Activated CD8-positive, alpha-beta memory T cell treated with anti-CD3 and anti-CD28 coated beads, Interleukin-2, amount 50 U/mL, for 4 hours (primary cell): ENCODE results near the gene CEACAM3.
A peak's percentile ranks its signal among the peaks of the same experiment; 100 is the strongest.
"Not testable (repeated sequence)": the region's sequence is repeated elsewhere in the genome, so short reads cannot be mapped to it uniquely, and the experiment has no call there.

Experiments used
- DNase-seq: peaks from one replicate; pipeline ENCODE4 v3.0.0-alpha.2; 2020

The CEACAM3 gene

DNA sequence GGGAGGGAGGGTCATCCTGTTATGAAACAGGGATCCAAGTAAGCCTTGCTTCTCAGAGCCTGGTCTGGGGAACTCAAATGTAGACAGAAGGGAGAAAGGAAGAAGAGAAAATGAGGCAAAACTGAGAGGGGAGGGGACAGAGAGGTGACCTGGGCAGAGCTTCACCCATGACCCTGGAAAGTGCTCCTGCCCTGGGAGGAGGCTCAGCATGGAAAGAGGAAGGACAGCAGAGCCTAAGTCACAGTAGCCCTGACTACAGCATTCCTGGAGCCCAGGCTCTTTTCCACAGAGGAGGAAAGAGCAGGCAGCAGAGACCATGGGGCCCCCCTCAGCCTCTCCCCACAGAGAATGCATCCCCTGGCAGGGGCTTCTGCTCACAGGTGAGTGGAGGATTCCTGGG, at the start of gene CEACAM3:
CEACAM3 (plus strand) TSS at position 226 of the 400 bp plus-strand sequence; CDS start at position 317, 91 bp downstream.
- DNase-seq: no peak

GRCh38 chr19:41746593-41747227, 49.7 kb upstream of the CEACAM3 start:
- peak; percentile 49 for DNase-seq

GRCh38 chr19:41748012-41748411, 48.4 kb upstream of the CEACAM3 start:
- DNase-seq: no peak

- DNase-seq: not testable (repeated sequence)
Observed at GRCh38 chr19:41750248-41751134, 45.9 kb upstream of the CEACAM3 start.

DNA sequence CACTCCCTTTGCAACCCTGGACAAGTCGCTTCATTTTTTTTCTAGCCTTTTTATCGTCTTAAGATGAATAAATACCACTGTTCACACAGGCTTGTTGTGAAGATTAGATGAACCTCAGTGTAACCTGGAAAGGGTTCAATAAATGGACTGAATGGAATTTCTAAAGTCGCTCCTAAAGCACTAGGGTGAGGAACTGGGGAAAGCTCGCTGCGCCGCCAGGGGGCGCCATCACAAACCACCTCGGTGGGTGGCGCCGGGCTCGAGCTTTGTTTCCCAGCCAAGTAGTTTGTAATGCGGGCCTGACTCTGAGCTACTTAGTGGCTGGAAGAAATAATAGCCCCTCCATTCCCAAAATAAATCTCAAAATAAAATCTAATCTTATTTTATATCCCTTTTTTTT, 43.2 kb upstream of the CEACAM3 start:
- DNase-seq: peak; percentile 82

GRCh38 chr19:41753936-41754529, 42.4 kb upstream of the CEACAM3 start:
- peak; percentile 76 for DNase-seq

- no peak for DNase-seq
Observed at GRCh38 chr19:41755328-41755913, 41.0 kb upstream of the CEACAM3 start, which contains the start of gene CEACAM6. Gene CEACAM6, plus strand, starts transcription at chr19:41755530. Its CDS starts 109 bp downstream, at chr19:41755639.

DNA sequence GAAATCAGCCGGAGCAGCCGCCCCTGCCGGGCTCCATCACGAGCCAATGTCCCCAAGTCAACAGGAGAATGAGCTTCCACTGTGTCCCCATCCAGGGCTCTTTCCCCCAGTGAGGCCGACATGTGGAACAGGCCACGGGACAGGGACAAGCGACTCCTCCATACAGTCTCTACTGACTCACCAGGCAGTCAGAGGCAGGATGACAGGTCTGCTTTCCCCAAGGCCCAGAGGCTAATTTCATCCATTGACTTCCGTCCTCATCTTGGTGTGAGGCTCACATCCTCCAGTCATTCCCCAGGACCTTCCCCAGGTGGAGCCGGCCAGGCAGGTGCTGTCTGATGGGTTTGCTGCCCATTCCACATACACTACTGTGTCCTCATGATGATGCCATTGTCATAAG, 37.5 kb upstream of the CEACAM3 start:
- no peak for DNase-seq

GRCh38 chr19:41767115-41767514, 29.3 kb upstream of the CEACAM3 start:
- no peak for DNase-seq

GRCh38 chr19:41768105-41768504, 28.3 kb upstream of the CEACAM3 start:
- not testable (repeated sequence) for DNase-seq

- DNase-seq: no peak
Observed at GRCh38 chr19:41769608-41770007, 26.8 kb upstream of the CEACAM3 start.

DNA sequence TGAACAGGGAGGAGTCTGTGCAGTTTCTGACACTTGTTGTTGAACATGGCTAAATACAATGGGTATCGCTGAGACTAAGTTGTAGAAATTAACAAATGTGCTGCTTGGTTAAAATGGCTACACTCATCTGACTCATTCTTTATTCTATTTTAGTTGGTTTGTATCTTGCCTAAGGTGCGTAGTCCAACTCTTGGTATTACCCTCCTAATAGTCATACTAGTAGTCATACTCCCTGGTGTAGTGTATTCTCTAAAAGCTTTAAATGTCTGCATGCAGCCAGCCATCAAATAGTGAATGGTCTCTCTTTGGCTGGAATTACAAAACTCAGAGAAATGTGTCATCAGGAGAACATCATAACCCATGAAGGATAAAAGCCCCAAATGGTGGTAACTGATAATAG, 25.0 kb upstream of the CEACAM3 start:
- DNase-seq: no peak

- DNase-seq: peak; percentile 43
Observed at GRCh38 chr19:41774515-41774980, 21.8 kb upstream of the CEACAM3 start.

DNA sequence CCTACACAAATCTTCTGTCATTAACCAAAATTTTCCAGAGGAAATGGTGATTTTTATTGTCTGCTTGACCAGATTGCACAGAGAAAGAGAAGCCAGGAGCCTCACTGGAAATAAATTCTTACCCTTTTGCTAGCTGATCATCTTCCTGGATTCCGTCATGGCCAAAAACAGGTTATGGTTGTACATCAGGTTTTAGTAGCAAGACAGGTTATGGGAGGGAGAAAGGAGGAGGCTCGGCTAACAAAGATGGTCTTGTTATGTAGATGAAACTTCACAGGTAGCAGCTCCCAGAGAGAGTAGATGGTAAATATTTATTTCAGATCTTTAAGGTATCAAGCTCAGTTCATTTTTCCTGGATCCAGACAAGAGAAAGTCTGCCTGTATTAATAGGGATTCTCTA, 19.7 kb upstream of the CEACAM3 start:
- DNase-seq: no peak

- no peak for DNase-seq
Observed at GRCh38 chr19:41783612-41784011, 12.8 kb upstream of the CEACAM3 start.

- no peak for DNase-seq
Observed at GRCh38 chr19:41784312-41784711, 12.1 kb upstream of the CEACAM3 start.

DNA sequence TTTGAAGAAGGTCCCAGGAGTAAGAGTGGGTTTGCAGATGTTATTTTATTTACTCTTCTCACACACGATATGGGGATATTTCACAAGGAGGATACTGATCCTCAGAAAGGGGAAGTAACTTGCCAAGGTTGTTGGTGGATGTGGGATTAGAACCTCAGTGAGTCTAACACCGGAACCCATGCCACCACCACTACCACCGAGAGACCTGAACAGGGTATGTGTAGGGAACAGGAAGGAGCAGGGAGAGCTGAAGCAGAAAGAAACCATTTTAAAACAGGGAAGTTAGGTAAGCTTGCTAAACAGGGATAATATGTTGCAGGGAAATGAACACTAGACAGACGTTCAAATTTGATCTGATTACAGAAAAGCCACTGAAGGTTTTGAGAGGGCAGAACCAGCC, 11.6 kb upstream of the CEACAM3 start:
- no peak for DNase-seq

GRCh38 chr19:41785653-41786052, 10.7 kb upstream of the CEACAM3 start:
- DNase-seq: peak; percentile 68

GRCh38 chr19:41787055-41787454, 9.3 kb upstream of the CEACAM3 start:
- DNase-seq: no peak

DNA sequence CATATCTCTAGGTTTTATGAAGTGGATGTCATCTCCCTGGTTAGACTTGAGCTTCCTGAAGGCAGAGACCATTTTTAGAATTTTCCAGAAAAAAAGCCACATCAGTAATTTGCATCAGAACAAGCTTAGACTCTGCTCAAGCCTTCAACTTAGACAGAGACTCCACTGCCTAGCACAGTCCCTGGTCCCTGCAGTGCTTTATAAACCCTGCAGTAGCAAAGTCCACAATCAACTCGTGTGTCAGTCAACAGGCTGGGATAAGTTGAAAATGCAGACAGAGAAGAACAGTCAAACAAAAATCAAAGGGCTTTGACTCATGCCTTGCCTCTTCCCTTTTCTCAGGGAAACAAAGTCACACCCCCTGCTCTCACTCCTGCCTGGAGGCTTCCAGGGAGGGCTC, 7.9 kb upstream of the CEACAM3 start:
- not testable (repeated sequence) for DNase-seq

DNA sequence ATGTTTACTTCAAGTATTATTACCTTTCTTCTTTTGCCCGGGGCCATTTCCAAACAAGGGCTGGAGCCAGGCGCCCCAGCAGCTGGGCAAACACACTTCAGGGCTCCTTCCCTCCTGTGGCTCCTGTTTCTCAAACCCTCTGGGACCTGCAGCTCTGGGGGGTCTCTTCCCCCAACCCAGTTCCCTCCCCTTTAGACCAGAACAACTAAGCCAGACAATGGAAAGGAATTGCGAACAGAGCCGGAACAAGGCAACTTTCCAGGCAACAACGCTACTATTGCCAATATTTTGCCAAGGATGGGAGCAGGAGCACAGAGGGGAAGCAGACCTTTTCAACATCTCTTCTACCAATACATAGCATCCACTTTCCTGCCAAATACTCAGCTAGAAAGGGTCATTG, 7.3 kb upstream of the CEACAM3 start:
- DNase-seq: not testable (repeated sequence)

DNA sequence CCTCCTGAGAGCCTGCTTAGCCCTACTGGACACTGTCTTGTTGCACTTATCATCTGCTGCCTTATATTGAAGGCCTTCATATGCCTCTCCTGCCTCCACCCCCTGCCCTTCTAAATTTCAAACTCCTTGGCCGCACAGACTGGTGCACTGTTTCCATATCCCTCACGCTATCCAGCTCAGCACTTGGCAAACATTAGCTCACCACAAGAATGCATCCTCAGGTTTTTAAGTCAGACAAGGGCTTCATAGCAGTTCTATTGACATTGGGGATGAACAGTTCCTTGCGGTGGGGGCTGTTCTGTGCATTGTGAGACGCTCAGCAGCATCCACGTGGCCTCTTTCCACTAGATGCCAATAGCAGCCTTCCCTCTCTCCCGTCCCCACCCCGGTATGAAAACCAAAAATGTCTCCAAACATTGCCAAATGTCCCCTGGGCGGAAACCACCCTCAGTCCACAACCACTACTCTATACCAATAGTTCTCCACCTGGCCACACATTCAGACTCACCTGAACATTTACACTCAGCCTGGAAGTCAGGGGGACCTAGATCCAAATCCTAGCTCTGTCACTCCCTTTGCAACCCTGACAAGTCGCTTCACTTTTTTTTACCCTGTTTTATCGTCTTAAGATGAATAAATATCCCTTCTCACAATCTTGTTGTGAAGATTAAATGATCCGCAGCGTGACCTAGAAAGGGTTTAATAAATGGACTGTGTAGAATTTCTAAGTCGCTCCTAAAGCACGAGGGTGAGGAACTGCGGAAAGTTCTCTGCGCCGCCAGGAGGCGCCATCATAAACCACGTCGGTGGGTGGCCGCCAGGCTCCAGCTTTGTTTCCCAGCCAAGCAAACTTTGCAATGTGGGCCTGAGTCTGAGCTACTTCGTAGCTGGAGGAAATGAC, 3.6 kb upstream of the CEACAM3 start:
- DNase-seq: peak; percentile 66
